Measurements from ENCODE around the gene FANCI.
"Not testable (repeated sequence)": the region's sequence is repeated elsewhere in the genome, so short reads cannot be mapped to it uniquely, and the experiment has no call there.

FANCI gene

GRCh38 chr15:89227425-89227824, 16.4 kb upstream of the FANCI start:
- no peak overlapping the region for H2AFZ ChIP-seq (ENCODE audit: low read depth, low read length)
- H3K9me3 ChIP-seq (ENCODE audit: insufficient read depth, low read length) = no peaks in the 10 kb centered on the region
- no peak overlapping the region for H3K4me2 ChIP-seq (ENCODE audit: low read length)
- H3K27ac ChIP-seq (ENCODE audit: low read length) = no peak overlapping the region
- H3K36me3 ChIP-seq (replicated peaks; ENCODE audit: low read depth, low read length) = no peaks in the 10 kb centered on the region
- TF ChIP-seq CTCF (IDR thresholded peaks at IDR 0.05; ENCODE audit: low read depth, low read length) (no peak), EZH2phosphoT487 (IDR thresholded peaks at IDR 0.05; ENCODE audit: low read depth) (no peak)
- H3K4me1 ChIP-seq (ENCODE audit: low read length) = no peaks in the 10 kb centered on the region
- no peak overlapping the region for H3K4me3 ChIP-seq (ENCODE audit: low read length)
- H3K27me3 ChIP-seq (ENCODE audit: low read depth, low read length) = no peaks in the 10 kb centered on the region
- H3K9ac ChIP-seq (ENCODE audit: low read length) = no peak overlapping the region
- no peaks in the 10 kb centered on the region for H3K79me2 ChIP-seq (ENCODE audit: low read length)
- H4K20me1 ChIP-seq (ENCODE audit: insufficient read depth, low read length) = no peaks in the 10 kb centered on the region

GRCh38 chr15:89230277-89230676, 13.5 kb upstream of the FANCI start:
- TF ChIP-seq EZH2phosphoT487 (IDR thresholded peaks at IDR 0.05; ENCODE audit: low read depth) = no peak
- TF ChIP-seq CTCF (IDR thresholded peaks at IDR 0.05; ENCODE audit: low read depth, low read length) = no peak
- Histone ChIP-seq H4K20me1 (ENCODE audit: insufficient read depth, low read length) (no peaks in the 10 kb centered on the region), H3K27ac (ENCODE audit: low read length) (no peak overlapping the region)

GRCh38 chr15:89231832-89232231, 11.9 kb upstream of the FANCI start:
- Histone ChIP-seq H3K27ac (ENCODE audit: low read length) (no peak overlapping the region), H3K27me3 (ENCODE audit: low read depth, low read length) (peaks cover 16% of the 10 kb centered on the region; the same call in 1 of the 2 replicates), H3K36me3 (replicated peaks; ENCODE audit: low read depth, low read length) (no peaks in the 10 kb centered on the region), H3K4me1 (ENCODE audit: low read length) (no peaks in the 10 kb centered on the region), H3K4me2 (ENCODE audit: low read length) (no peak overlapping the region), H3K9ac (ENCODE audit: low read length) (no peak overlapping the region), H4K20me1 (ENCODE audit: insufficient read depth, low read length) (no peaks in the 10 kb centered on the region), H2AFZ (ENCODE audit: low read depth, low read length) (no peak overlapping the region), H3K79me2 (ENCODE audit: low read length) (no peaks in the 10 kb centered on the region), H3K9me3 (ENCODE audit: insufficient read depth, low read length) (no peaks in the 10 kb centered on the region), H3K4me3 (ENCODE audit: low read length) (no peak overlapping the region)
- no peak for TF ChIP-seq EZH2phosphoT487 (IDR thresholded peaks at IDR 0.05; ENCODE audit: low read depth)
- TF ChIP-seq CTCF (IDR thresholded peaks at IDR 0.05; ENCODE audit: low read depth, low read length) = no peak

More at GRCh38 chr15:89230277-89230676, 13.5 kb upstream of the FANCI start:
- no peaks in the 10 kb centered on the region for H3K4me1 ChIP-seq (ENCODE audit: low read length)
- no peak overlapping the region for H2AFZ ChIP-seq (ENCODE audit: low read depth, low read length)
- H3K9ac ChIP-seq (ENCODE audit: low read length) = no peak overlapping the region
- H3K9me3 ChIP-seq (ENCODE audit: insufficient read depth, low read length) = no peaks in the 10 kb centered on the region
- H3K36me3 ChIP-seq (replicated peaks; ENCODE audit: low read depth, low read length) = no peaks in the 10 kb centered on the region
- H3K79me2 ChIP-seq (ENCODE audit: low read length) = no peaks in the 10 kb centered on the region
- H3K4me2 ChIP-seq (ENCODE audit: low read length) = no peak overlapping the region
- no peak overlapping the region for H3K4me3 ChIP-seq (ENCODE audit: low read length)
- peaks cover 9% of the 10 kb centered on the region; the same call in 1 of the 2 replicates for H3K27me3 ChIP-seq (ENCODE audit: low read depth, low read length)

GRCh38 chr15:89239883-89240810, 3.6 kb upstream of the FANCI start:
- not testable (repeated sequence) for H3K9me3 ChIP-seq (ENCODE audit: insufficient read depth, low read length); H3K4me2 ChIP-seq (ENCODE audit: low read length); H4K20me1 ChIP-seq (ENCODE audit: insufficient read depth, low read length); H3K27me3 ChIP-seq (ENCODE audit: low read depth, low read length); H2AFZ ChIP-seq (ENCODE audit: low read depth, low read length); H3K36me3 ChIP-seq (replicated peaks; ENCODE audit: low read depth, low read length); H3K27ac ChIP-seq (ENCODE audit: low read length); H3K4me3 ChIP-seq (ENCODE audit: low read length); H3K9ac ChIP-seq (ENCODE audit: low read length); H3K4me1 ChIP-seq (ENCODE audit: low read length)
- peaks cover 12% of the 10 kb centered on the region for H3K79me2 ChIP-seq (ENCODE audit: low read length)

All from OCI-LY3 (cell line).